A549 (cell line): ENCODE data around the gene ABCC1.

Experiments
- POLR2A ChIP-seq: IDR thresholded peaks from 2 replicates; pipeline ENCODE4 v1.6.1; 2012; ENCODE audit warnings: mild to moderate bottlenecking, low read length
- TP53 ChIP-seq: fragments of 250-450 bp; sonication (Bioruptor Pico); IDR thresholded peaks from 2 replicates; pipeline ENCODE4 v1.5.0; 2021; ENCODE audit warnings: mild to moderate bottlenecking, moderate library complexity
- TF ChIP-seq, protein P1 (sequence below): fragments of >200 bp; sonication (Bioruptor Twin); formaldehyde crosslinking; IDR thresholded peaks from 3 replicates; pipeline ENCODE4 v1.5.1; 2016

DNA sequence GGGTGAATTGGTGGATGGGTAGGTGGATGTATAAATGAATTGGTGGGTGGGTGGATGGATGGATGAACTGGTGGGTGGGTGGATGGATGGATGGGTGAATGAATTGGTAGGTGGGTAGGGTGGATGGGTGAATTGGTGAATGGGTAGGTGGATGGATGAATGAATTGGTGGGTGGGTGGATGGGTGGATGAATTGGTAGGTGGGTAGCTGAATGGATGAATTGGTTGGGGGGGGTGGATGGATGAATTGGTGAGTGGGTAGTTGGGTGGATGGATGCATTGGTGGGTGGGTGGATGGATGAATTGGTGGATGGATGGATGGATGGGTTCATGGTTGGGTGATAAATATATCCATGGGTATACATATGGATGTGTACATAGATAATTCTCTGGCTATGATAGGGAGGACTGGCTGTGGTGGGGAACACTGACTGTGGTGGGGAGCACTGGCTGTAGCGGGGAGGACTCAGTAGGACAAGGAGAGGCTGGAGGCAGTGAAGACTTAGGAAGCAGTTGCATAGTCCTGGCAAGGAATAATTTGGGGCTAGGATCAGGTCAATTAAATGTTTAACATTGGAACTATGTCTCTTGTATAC is 54.4 kb downstream of the ABCC1 start:
- TF ChIP-seq POLR2A: no peak
- TF ChIP-seq, protein P1, sequence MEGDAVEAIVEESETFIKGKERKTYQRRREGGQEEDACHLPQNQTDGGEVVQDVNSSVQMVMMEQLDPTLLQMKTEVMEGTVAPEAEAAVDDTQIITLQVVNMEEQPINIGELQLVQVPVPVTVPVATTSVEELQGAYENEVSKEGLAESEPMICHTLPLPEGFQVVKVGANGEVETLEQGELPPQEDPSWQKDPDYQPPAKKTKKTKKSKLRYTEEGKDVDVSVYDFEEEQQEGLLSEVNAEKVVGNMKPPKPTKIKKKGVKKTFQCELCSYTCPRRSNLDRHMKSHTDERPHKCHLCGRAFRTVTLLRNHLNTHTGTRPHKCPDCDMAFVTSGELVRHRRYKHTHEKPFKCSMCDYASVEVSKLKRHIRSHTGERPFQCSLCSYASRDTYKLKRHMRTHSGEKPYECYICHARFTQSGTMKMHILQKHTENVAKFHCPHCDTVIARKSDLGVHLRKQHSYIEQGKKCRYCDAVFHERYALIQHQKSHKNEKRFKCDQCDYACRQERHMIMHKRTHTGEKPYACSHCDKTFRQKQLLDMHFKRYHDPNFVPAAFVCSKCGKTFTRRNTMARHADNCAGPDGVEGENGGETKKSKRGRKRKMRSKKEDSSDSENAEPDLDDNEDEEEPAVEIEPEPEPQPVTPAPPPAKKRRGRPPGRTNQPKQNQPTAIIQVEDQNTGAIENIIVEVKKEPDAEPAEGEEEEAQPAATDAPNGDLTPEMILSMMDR: no peak
- no peak for TF ChIP-seq TP53
